Suprapubic skin (tissue), 4 donors: ENCODE results near the gene KLF15. TPM values are rescaled to one million over a fixed set of nuclear protein-coding genes. Genes with fewer than 3 reads are reported as not detected.
A peak's percentile ranks its signal among the peaks of the same experiment; 100 is the strongest.

ENCODE experiments used
- DNase-seq, 2 donors: peaks; one replicate each; pipeline ENCODE4 v3.0.0-alpha.2; 2019; ENCODE audit warnings: low spot score in 2 of 2
- H3K27ac ChIP-seq: fragments of 200-600 bp; sonication (generic); one replicate; pipeline ENCODE4 v1.5.1; 2019
- H3K27me3 ChIP-seq: fragments of 200-600 bp; sonication (generic); one replicate; pipeline ENCODE4 v1.5.1; 2019
- H3K36me3 ChIP-seq: fragments of 200-600 bp; sonication (generic); one replicate; pipeline ENCODE4 v1.5.1; 2019
- H3K4me1 ChIP-seq: fragments of 200-600 bp; sonication (generic); one replicate; pipeline ENCODE4 v1.5.1; 2019
- H3K4me3 ChIP-seq: fragments of 200-600 bp; sonication (generic); one replicate; pipeline ENCODE4 v1.5.1; 2019; ENCODE audit warnings: mild to moderate bottlenecking
- H3K9me3 ChIP-seq: fragments of 200-600 bp; sonication (generic); one replicate; pipeline ENCODE4 v1.5.1; 2019
- EP300 ChIP-seq: sonication (generic); formaldehyde crosslinking; IDR thresholded peaks from one replicate; pipeline ENCODE4 v1.6.1; 2017; ENCODE audit warnings: antibody characterized with exemption
- POLR2A ChIP-seq, 2 donors: fragments of 450-650 bp; IDR thresholded peaks; one replicate each; pipeline ENCODE4 v1.6.1; 2017; ENCODE audit warnings: antibody characterized with exemption in 2 of 2, mild to moderate bottlenecking in 2 of 2, moderate library complexity in 2 of 2
- POLR2AphosphoS5 ChIP-seq, 3 donors: sonication (generic); formaldehyde crosslinking; IDR thresholded peaks; one replicate each; pipeline ENCODE4 v1.6.1; 2017; ENCODE audit warnings: antibody characterized with exemption in 3 of 3
- WGBS: methylation state at CpG from one replicate; pipeline ENCODE4 v1.1.5; 2018; 5-methylcytosine and 5-hydroxymethylcytosine counted together
- total RNA-seq, 4 donors: library from RNA; depleted of rRNA; stranded (reverse); fragments of >200 nt; gene quantifications; one replicate each; pipeline ENCODE4 v1.1.0, GENCODE V29; 2016
- TF ChIP-seq, protein P1 (sequence below), 2 donors: fragments of 200-600 bp in 1 of 2; fragments of 450-650 bp in 1 of 2; sonication (generic) in 1 of 2; IDR thresholded peaks; one replicate each; pipeline ENCODE4 v1.5.1; 2016 to 2019; ENCODE audit warnings: antibody characterized with exemption in 2 of 2, mild to moderate bottlenecking in 1 of 2, moderate library complexity in 1 of 2

The KLF15 gene
- total RNA-seq, 4 donors from 2014 or later, result 7.3 to 19.2 (median 14.3) TPM

DNA sequence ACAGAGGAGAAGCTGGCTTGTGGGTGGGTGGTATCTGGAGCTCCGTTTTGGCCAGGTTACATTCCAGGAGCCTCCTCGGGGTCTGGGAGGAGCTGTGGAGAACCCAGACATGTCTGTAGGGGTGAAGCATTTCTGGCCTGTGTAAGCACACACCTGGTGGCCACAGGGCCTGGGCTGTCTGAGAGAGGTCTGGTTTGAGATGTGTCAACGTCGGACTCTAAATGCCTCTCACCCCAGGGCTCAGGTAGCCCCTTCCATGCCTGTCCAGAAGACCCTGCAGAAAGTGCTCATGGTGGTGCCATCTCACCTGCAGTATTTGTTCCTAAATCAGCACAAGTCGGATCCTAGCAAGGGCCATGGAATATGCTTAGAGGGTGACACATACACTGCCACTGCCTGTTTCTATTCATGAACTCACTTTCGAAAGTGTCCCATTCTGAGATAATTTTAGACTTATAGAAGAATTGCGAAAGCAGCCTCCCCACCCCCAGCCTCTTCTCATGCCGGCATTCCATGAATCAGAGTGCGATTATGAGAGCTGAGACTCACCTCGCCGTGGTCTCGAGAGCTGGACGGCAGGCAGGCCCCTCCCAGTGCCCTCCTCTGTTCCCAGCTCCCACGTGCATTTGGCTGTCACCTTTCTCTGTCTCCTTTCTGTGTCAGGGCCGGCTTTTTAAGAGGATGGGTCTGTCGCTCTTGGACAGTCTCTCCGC, 63.7 kb downstream of the KLF15 start:
- no peaks in the 10 kb centered on the region for H3K36me3 ChIP-seq
- peak in 1 of 2 donors; percentile 72 for DNase-seq
- peaks cover under 1% of the 10 kb centered on the region for H3K27me3 ChIP-seq
- no peaks in the 10 kb centered on the region for H3K9me3 ChIP-seq
- no peak for TF ChIP-seq POLR2AphosphoS5 (IDR thresholded peaks at IDR 0.05)
- TF ChIP-seq, protein P1, sequence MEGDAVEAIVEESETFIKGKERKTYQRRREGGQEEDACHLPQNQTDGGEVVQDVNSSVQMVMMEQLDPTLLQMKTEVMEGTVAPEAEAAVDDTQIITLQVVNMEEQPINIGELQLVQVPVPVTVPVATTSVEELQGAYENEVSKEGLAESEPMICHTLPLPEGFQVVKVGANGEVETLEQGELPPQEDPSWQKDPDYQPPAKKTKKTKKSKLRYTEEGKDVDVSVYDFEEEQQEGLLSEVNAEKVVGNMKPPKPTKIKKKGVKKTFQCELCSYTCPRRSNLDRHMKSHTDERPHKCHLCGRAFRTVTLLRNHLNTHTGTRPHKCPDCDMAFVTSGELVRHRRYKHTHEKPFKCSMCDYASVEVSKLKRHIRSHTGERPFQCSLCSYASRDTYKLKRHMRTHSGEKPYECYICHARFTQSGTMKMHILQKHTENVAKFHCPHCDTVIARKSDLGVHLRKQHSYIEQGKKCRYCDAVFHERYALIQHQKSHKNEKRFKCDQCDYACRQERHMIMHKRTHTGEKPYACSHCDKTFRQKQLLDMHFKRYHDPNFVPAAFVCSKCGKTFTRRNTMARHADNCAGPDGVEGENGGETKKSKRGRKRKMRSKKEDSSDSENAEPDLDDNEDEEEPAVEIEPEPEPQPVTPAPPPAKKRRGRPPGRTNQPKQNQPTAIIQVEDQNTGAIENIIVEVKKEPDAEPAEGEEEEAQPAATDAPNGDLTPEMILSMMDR (IDR thresholded peaks at IDR 0.05), result no peak
- no peak for TF ChIP-seq POLR2A (IDR thresholded peaks at IDR 0.05)
- TF ChIP-seq EP300, result no peak
- H3K27ac ChIP-seq, result no peak overlapping the region
- no peaks in the 10 kb centered on the region for H3K4me1 ChIP-seq
- 78% methylated on average over 17 of the region's 17 CpGs for WGBS
- no peak overlapping the region for H3K4me3 ChIP-seq

Other genes starting within 250 kb of the KLF15 start
- gene ALDH1L1, start 176.8 kb downstream of the KLF15 start, total RNA-seq, result 1 to 10 TPM; 5.1 to 8.5 (median 7.4) TPM
- gene CFAP100, start 37.5 kb upstream of the KLF15 start, total RNA-seq, result not detected
- gene ZXDC, start 118.5 kb upstream of the KLF15 start, total RNA-seq, result 10 to 100 TPM; 40.5 to 97.5 (median 61.2) TPM
- gene UROC1, start 160.4 kb upstream of the KLF15 start, total RNA-seq, result not detected
- not detected for gene CHST13, start 166.7 kb upstream of the KLF15 start, total RNA-seq
- gene C3orf22, start 201.5 kb upstream of the KLF15 start, total RNA-seq, result not detected